ENCODE results near the gene CRP. TPM values are rescaled to one million over a fixed set of nuclear protein-coding genes. Genes with fewer than 3 reads are reported as not detected.

The CRP gene, protein sequence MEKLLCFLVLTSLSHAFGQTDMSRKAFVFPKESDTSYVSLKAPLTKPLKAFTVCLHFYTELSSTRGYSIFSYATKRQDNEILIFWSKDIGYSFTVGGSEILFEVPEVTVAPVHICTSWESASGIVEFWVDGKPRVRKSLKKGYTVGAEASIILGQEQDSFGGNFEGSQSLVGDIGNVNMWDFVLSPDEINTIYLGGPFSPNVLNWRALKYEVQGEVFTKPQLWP
- total RNA-seq, result not detected
- long read RNA-seq, result 0 reads

DNA sequence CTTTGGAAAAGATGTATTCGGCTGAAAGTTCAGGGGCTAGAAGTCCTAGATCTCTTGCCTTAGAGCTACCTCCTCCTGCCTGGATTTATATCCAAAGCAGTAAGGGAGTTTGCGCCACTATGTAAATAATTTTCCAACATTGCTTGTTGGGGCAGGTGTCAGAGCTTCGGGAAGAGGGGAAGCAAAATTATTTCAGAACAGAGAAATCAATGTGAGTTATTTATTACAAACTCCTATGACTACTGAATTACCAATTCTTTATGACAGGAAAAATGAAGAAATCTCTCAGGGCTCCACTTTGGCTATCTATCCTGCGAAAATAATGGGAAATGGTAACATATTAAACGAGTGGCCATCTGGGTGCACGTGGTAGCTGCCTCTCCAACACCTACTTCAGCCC, at the start of gene CRP:
TSS of gene CRP (minus strand) at position 61 of the 400 bp plus-strand sequence. CDS start 104 bp downstream, outside the sequence.
- intact Hi-C loops (cut with DNase I), result no loop called here
- Histone ChIP-seq H3K9me3 (peaks cover 8% of the 10 kb centered on the region), H3K36me3 (no peaks in the 10 kb centered on the region), H3K27ac (no peak within 1 kb of the TSS), H3K4me3 (no peak within 1 kb of the TSS), H3K4me1 (no peaks in the 10 kb centered on the region), H3K27me3 (ENCODE audit: low read depth) (no peaks in the 10 kb centered on the region)
- TF ChIP-seq, protein P1, sequence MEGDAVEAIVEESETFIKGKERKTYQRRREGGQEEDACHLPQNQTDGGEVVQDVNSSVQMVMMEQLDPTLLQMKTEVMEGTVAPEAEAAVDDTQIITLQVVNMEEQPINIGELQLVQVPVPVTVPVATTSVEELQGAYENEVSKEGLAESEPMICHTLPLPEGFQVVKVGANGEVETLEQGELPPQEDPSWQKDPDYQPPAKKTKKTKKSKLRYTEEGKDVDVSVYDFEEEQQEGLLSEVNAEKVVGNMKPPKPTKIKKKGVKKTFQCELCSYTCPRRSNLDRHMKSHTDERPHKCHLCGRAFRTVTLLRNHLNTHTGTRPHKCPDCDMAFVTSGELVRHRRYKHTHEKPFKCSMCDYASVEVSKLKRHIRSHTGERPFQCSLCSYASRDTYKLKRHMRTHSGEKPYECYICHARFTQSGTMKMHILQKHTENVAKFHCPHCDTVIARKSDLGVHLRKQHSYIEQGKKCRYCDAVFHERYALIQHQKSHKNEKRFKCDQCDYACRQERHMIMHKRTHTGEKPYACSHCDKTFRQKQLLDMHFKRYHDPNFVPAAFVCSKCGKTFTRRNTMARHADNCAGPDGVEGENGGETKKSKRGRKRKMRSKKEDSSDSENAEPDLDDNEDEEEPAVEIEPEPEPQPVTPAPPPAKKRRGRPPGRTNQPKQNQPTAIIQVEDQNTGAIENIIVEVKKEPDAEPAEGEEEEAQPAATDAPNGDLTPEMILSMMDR (IDR thresholded peaks at IDR 0.05), result no peak
- ATAC-seq (no peak), DNase-seq (no peak)

DNA sequence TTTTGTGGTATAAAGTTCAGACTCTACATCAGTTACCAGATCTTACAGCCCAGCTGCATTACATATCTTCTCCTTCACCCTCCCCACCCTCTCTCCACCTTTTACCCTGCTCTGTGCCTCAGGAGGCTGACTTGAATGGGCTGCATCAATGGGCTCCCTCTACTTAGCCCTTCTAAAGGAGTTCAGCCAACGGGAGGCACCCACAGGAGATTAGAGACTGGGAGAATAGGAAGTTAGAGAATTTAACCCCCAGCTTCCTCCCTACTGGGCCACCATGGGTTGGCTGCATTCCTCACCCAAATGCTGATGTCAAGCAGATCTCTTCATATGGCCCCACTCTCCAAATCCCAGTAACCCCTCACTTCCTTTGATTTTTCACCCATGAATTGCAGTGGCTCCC, 49.3 kb upstream of the CRP start:
- Histone ChIP-seq H3K27ac (no peak overlapping the region), H3K36me3 (no peaks in the 10 kb centered on the region), H3K4me3 (no peak overlapping the region), H3K27me3 (ENCODE audit: low read depth) (no peaks in the 10 kb centered on the region), H3K9me3 (no peaks in the 10 kb centered on the region), H3K4me1 (no peaks in the 10 kb centered on the region)
- intact Hi-C loops (cut with DNase I), result no loop called here
- TF ChIP-seq, protein P1 (IDR thresholded peaks at IDR 0.05), result no peak
- no peak for DNase-seq
- no peak for ATAC-seq

DNA sequence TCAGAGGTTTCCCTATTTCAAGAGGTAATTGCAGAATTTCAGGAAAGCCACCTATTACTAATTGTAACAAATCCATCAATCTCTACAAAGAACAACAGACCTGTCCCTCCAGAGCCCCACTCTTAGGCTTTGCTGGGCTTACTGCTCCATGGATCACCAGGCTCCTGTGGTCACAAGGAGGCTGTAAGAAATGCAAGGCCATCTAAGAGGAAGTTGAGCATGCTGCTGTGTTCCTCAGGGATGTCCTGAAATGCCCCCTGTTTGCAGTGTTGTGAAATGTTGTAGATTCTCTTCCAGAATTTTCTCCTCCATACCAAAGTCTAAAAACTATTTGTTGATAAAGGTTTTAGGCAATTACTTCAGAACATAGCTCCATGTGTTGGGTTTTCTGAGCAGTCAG, 42.0 kb upstream of the CRP start:
- H3K27ac ChIP-seq, result no peak overlapping the region
- no peaks in the 10 kb centered on the region for H3K9me3 ChIP-seq
- no peak overlapping the region for H3K4me3 ChIP-seq
- no peaks in the 10 kb centered on the region for H3K27me3 ChIP-seq (ENCODE audit: low read depth)
- no peak for DNase-seq
- peak; percentile 33 to 63 for ATAC-seq
- no peaks in the 10 kb centered on the region for H3K36me3 ChIP-seq
- intact Hi-C loops (cut with DNase I), result no loop called here
- peaks cover 42% of the 10 kb centered on the region for H3K4me1 ChIP-seq
- TF ChIP-seq, protein P1 (IDR thresholded peaks at IDR 0.05), result no peak

DNA sequence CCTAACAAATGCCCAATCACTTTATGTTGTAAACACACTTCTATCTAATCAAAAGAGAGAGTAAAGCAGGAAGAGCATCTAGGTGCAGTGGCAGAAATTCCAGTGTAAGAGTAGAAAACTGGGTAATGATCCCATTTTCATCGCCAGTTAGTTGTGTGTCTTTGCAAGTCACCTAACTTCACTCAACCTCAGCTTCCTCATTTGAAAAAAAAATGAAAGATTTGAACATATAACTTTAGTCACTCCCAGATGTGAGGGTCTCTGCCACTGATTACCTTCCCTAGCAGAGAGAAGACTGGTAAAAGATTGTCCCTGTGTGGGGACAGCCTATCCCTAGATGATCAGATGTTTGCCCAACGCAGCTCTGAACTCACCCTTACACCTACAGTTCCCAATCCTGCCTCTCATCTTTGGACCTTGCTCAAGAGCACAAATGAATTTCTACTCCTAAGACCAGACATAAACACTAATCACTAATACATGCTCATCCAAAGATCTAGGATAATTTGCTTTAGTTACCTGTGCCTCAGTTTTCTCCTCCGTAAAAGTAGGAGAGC, 41.1 kb upstream of the CRP start:
- Histone ChIP-seq H3K9me3 (no peaks in the 10 kb centered on the region), H3K4me3 (no peak overlapping the region), H3K36me3 (no peaks in the 10 kb centered on the region), H3K4me1 (peaks cover 46% of the 10 kb centered on the region), H3K27ac (no peak overlapping the region), H3K27me3 (ENCODE audit: low read depth) (no peaks in the 10 kb centered on the region)
- no peak for DNase-seq
- intact Hi-C loops (cut with DNase I), result no loop called here
- TF ChIP-seq, protein P1 (IDR thresholded peaks at IDR 0.05), result no peak
- ATAC-seq, result no peak

DNA sequence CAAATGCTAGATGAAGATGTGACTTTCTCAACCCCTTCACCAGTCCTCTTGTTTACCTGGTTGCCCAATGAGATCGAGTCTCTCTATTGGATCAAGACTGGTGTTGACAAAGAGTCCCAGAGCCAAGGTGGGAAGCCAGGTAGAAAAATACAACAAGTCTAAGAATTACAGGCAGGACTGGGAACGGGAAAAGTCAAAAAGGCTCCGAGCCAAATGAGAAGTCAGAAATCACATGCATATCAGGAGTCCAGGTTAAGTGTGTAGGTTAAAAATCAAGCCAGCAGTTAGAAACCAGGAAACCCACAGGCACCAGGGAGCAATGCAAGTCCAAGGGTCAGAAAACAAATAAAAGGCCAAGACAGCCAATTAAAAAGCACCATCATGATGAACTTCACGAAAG, 39.0 kb upstream of the CRP start:
- H3K9me3 ChIP-seq, result no peaks in the 10 kb centered on the region
- H3K4me1 ChIP-seq, result peaks cover 46% of the 10 kb centered on the region
- DNase-seq (no peak), ATAC-seq (peak in 1 of 2 donors; percentile 27)
- no peaks in the 10 kb centered on the region for H3K36me3 ChIP-seq
- no peak overlapping the region for H3K4me3 ChIP-seq
- TF ChIP-seq, protein P1 (IDR thresholded peaks at IDR 0.05), result no peak
- H3K27ac ChIP-seq, result peak overlapping the region; percentile 34
- H3K27me3 ChIP-seq (ENCODE audit: low read depth), result no peaks in the 10 kb centered on the region
- intact Hi-C loops (cut with DNase I), result no loop called here
